Pulmonary artery endothelial cell (primary cell): ENCODE measurements around the gene THUMPD2. TPM values are rescaled to one million over a fixed set of nuclear protein-coding genes. Genes with fewer than 3 reads are reported as not detected.

Source experiments
- DNase-seq: peaks from one replicate; pipeline ENCODE4 v3.0.0-alpha.2; 2011; ENCODE audit warnings: low read depth, low spot score
- total RNA-seq: library from RNA; depleted of rRNA; stranded (reverse); fragments of >200 nt; gene quantifications from 2 replicates; pipeline ENCODE4 v1.2.3, GENCODE V29; 2014

THUMPD2 gene
- total RNA-seq, 1 donor from 2014 or later = 7.5 TPM

GRCh38 chr2:39718483-39718882, 60.6 kb downstream of the THUMPD2 start:
- DNase-seq = no peak

GRCh38 chr2:39717067-39717466, 62.0 kb downstream of the THUMPD2 start:
- no peak for DNase-seq

GRCh38 chr2:39715822-39716221, 63.2 kb downstream of the THUMPD2 start:
- no peak for DNase-seq

GRCh38 chr2:39715095-39715494, 64.0 kb downstream of the THUMPD2 start:
- DNase-seq = no peak

GRCh38 chr2:39712953-39713352, 66.1 kb downstream of the THUMPD2 start:
- no peak for DNase-seq

- no peak for DNase-seq
Measured at GRCh38 chr2:39710807-39711206, 68.3 kb downstream of the THUMPD2 start.

- no peak for DNase-seq
Measured at GRCh38 chr2:39708003-39708402, 71.1 kb downstream of the THUMPD2 start.

GRCh38 chr2:39706945-39707344, 72.1 kb downstream of the THUMPD2 start:
- DNase-seq = no peak

- no peak for DNase-seq
Measured at GRCh38 chr2:39706312-39706711, 72.7 kb downstream of the THUMPD2 start.

GRCh38 chr2:39705638-39706037, 73.4 kb downstream of the THUMPD2 start:
- DNase-seq = no peak

- no peak for DNase-seq
Measured at GRCh38 chr2:39704540-39704939, 74.5 kb downstream of the THUMPD2 start.

- no peak for DNase-seq
Measured at GRCh38 chr2:39703181-39703872, 75.7 kb downstream of the THUMPD2 start.

GRCh38 chr2:39701137-39701536, 77.9 kb downstream of the THUMPD2 start:
- DNase-seq = no peak

- no peak for DNase-seq
Measured at GRCh38 chr2:39697454-39697853, 81.6 kb downstream of the THUMPD2 start.

- peak; percentile 71 for DNase-seq
Measured at GRCh38 chr2:39696838-39697237, 82.2 kb downstream of the THUMPD2 start.

- peak; percentile 36 for DNase-seq
Measured at GRCh38 chr2:39696101-39696553, 82.9 kb downstream of the THUMPD2 start.

- DNase-seq = no peak
Measured at GRCh38 chr2:39693245-39693644, 85.8 kb downstream of the THUMPD2 start.

GRCh38 chr2:39689876-39690275, 89.2 kb downstream of the THUMPD2 start:
- DNase-seq = no peak

GRCh38 chr2:39689272-39689841, 89.7 kb downstream of the THUMPD2 start:
- no peak for DNase-seq

- no peak for DNase-seq
Measured at GRCh38 chr2:39688181-39688580, 90.9 kb downstream of the THUMPD2 start.

GRCh38 chr2:39686456-39686855, 92.6 kb downstream of the THUMPD2 start:
- no peak for DNase-seq
